Ascending aorta (tissue), 2 donors: ENCODE measurements around the gene SLC25A26. TPM values are rescaled to one million over a fixed set of nuclear protein-coding genes. Genes with fewer than 3 reads are reported as not detected.

Experiments used
- DNase-seq, 2 donors: peaks; one replicate each; pipeline ENCODE4 v3.0.0-alpha.2; 2019; ENCODE audit warnings: low spot score in 2 of 2
- H3K27ac ChIP-seq, 2 donors: fragments of 200-600 bp; sonication (generic); one replicate each; pipeline ENCODE4 v1.5.1; 2016 to 2017; ENCODE audit warnings: mild to moderate bottlenecking in 1 of 2
- H3K27me3 ChIP-seq: fragments of 200-600 bp; sonication (generic); one replicate; pipeline ENCODE4 v1.5.1; 2017
- H3K36me3 ChIP-seq, 2 donors: fragments of 200-600 bp; sonication (generic); one replicate each; pipeline ENCODE4 v1.5.1; 2016
- H3K4me1 ChIP-seq, 2 donors: fragments of 200-600 bp; sonication (generic); one replicate each; pipeline ENCODE4 v1.5.1; 2016 to 2017; ENCODE audit warnings: mild to moderate bottlenecking in 1 of 2
- H3K4me3 ChIP-seq, 2 donors: fragments of 200-600 bp; sonication (generic); one replicate each; pipeline ENCODE4 v1.5.1; 2016 to 2017; ENCODE audit warnings: mild to moderate bottlenecking in 1 of 2
- H3K9me3 ChIP-seq, 2 donors: fragments of 200-600 bp; sonication (generic); one replicate each; pipeline ENCODE4 v1.5.1; 2016
- intact Hi-C: fragments of 100-400 bp; cut with DNase I; formaldehyde crosslinking; loops from one replicate; pipeline ENCODE4 v1.15.1; 2023
- total RNA-seq: library from RNA; depleted of rRNA; stranded (reverse); fragments of >200 nt; gene quantifications from one replicate; pipeline ENCODE4 v1.1.0, GENCODE V29; 2016
- TF ChIP-seq, protein P1 (sequence below), 3 experiments: fragments of 200-600 bp in 2 of 3; fragments of 450-650 bp in 1 of 3; sonication (generic) in 2 of 3; IDR thresholded peaks; one replicate each; pipeline ENCODE4 v1.5.1; 2016 to 2019; ENCODE audit warnings: antibody characterized with exemption in 3 of 3, mild to moderate bottlenecking in 1 of 3, moderate library complexity in 1 of 3

SLC25A26 gene
- total RNA-seq, 1 donor from 2014 or later = 11.7 TPM

DNA sequence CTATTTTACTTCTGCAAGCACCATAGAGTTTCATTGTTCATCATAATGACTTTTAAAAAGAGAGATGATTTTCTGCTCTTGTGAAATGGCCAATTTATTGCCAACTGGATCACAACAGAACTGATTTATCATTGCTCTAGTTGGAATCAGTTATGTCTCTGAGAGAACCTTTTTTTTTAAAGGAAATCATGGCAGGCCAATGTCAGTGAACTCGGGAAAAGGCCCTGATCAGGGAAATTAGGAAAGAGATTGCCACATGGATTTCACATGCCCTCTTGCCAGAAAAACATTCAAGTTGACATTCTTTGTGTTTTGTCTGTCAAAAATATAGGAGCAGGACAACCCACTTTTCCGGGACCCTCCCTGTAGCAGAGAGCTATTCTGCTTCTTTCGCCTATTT lies 12.6 kb upstream of the SLC25A26 start:
- H3K9me3 ChIP-seq = no peaks in the 10 kb centered on the region
- no peak for DNase-seq
- no peaks in the 10 kb centered on the region for H3K4me1 ChIP-seq
- no peaks in the 10 kb centered on the region for H3K36me3 ChIP-seq
- TF ChIP-seq, protein P1, sequence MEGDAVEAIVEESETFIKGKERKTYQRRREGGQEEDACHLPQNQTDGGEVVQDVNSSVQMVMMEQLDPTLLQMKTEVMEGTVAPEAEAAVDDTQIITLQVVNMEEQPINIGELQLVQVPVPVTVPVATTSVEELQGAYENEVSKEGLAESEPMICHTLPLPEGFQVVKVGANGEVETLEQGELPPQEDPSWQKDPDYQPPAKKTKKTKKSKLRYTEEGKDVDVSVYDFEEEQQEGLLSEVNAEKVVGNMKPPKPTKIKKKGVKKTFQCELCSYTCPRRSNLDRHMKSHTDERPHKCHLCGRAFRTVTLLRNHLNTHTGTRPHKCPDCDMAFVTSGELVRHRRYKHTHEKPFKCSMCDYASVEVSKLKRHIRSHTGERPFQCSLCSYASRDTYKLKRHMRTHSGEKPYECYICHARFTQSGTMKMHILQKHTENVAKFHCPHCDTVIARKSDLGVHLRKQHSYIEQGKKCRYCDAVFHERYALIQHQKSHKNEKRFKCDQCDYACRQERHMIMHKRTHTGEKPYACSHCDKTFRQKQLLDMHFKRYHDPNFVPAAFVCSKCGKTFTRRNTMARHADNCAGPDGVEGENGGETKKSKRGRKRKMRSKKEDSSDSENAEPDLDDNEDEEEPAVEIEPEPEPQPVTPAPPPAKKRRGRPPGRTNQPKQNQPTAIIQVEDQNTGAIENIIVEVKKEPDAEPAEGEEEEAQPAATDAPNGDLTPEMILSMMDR (IDR thresholded peaks at IDR 0.05) = no peak
- intact Hi-C loops = no loop called here
- no peaks in the 10 kb centered on the region for H3K27me3 ChIP-seq
- no peak overlapping the region for H3K27ac ChIP-seq
- no peak overlapping the region for H3K4me3 ChIP-seq

DNA sequence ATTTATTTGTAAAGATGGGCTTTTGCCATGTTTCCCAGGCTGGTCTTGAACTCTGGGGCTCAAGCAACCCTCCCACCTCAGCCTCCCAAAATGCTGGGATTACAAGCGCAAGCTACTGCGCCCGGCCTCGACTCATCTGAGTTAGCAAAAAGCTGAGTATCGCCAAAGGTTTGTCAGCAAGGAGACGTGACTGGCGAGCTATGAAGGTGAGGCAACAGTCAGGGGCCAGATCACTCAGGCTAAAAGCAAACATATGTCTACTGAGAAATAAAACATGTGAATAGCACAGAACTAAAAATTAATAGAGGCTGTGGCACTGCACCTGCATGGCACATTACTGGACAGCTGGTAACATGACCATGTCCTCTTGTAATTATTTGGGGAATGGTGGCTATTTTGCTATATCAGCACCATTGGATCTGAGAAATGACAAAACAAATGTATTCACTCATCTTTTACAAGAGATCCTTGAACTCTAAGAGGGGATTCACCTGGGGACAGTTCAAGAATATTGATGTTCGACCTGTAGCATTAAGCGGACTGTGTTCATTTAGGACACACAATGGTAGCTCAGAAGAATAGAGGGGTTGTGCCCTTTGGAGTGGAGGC lies 10.0 kb upstream of the SLC25A26 start:
- intact Hi-C loops = no loop called here
- Histone ChIP-seq H3K27ac (no peak overlapping the region), H3K4me3 (no peak overlapping the region), H3K27me3 (no peaks in the 10 kb centered on the region), H3K9me3 (no peaks in the 10 kb centered on the region), H3K36me3 (no peaks in the 10 kb centered on the region), H3K4me1 (no peaks in the 10 kb centered on the region)
- TF ChIP-seq, protein P1 (IDR thresholded peaks at IDR 0.05) = no peak
- DNase-seq = no peak

DNA sequence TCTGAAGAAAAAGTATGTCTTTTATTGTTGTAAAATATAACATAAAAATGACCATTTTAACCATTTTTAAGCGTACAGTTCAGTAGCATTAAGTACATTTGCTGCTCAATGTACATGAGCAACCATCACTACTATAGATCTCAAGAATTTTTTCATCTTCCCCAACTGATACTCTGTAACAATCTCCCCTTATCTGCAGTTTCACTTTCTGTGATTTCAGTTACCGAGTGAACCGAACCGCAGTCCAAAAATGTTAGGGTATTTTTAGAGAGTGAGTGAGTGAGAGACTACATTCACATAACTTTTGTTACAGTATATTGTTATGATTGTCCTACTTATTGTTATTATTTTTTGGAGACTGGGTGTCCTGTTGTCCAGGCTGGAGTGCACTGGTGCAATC lies 9.0 kb upstream of the SLC25A26 start:
- intact Hi-C loops = no loop called here
- Histone ChIP-seq H3K36me3 (no peaks in the 10 kb centered on the region), H3K4me3 (peak overlapping the region in 1 of 2 donors; percentile 36), H3K4me1 (no peaks in the 10 kb centered on the region), H3K27me3 (no peaks in the 10 kb centered on the region), H3K9me3 (no peaks in the 10 kb centered on the region), H3K27ac (no peak overlapping the region)
- DNase-seq = no peak
- TF ChIP-seq, protein P1 (IDR thresholded peaks at IDR 0.05) = no peak

DNA sequence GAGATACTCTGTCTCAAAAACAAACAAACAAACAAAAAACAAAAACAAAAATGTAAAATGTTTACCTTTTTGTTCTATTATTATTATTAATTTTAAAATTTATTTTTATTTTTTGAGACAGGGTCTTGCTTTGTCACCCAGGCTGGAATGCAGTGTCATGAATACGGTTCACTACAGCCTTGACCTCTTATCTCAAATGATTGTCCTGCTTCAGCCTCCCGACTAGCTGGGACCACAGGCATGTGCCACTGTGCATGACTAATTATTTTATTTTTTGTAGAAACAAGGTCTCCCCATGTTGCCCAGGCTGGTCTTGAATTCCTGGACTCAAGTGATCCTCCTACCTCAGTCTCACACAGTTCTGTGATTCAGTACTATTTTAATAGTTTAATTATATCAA lies 5.7 kb upstream of the SLC25A26 start:
- no peaks in the 10 kb centered on the region for H3K9me3 ChIP-seq
- intact Hi-C loops = no loop called here

DNA sequence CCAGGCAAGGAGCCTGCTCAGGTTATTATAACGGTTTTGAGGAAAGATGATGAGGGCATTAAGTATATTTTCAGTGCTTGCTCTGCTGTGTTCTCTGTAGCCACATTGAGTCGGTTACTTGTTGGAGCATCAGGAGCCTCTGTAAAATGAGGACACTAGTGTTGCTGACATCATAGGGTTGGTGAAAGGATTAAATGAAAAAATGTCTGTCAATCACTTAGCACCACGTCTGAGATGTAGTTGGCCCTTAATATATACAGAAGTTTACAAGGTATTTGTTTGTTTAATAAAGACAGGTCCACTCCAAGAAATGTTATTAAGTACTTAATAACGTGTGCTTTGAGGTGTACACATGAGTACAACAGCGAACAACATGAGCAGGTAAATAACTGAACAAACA lies 735 bp upstream of the SLC25A26 start:
- no peak for DNase-seq
- intact Hi-C loops = loop anchor here (2.0 kb wide), 1 partner anchor 181 kb away; the partner anchor contains the start of gene MAGI1
- Histone ChIP-seq H3K4me3 (peak overlapping the region; percentile 76), H3K36me3 (no peaks in the 10 kb centered on the region), H3K9me3 (no peaks in the 10 kb centered on the region), H3K27me3 (no peaks in the 10 kb centered on the region), H3K4me1 (peaks cover 0 to 4% of the 10 kb centered on the region in 2 donors), H3K27ac (peak overlapping the region; percentile 24 to 73)
- TF ChIP-seq, protein P1 (IDR thresholded peaks at IDR 0.05) = no peak

More for the DNA sequence above, 5.7 kb upstream of the SLC25A26 start:
- TF ChIP-seq, protein P1 (IDR thresholded peaks at IDR 0.05) = no peak
- Histone ChIP-seq H3K27me3 (no peaks in the 10 kb centered on the region), H3K4me3 (no peak overlapping the region), H3K4me1 (peaks cover 0 to 3% of the 10 kb centered on the region in 2 donors), H3K36me3 (no peaks in the 10 kb centered on the region), H3K27ac (no peak overlapping the region)
- no peak for DNase-seq
